HepG2 (cell line): Measurements from ENCODE around the gene VPREB3. TPM values are rescaled to one million over a fixed set of nuclear protein-coding genes. Genes with fewer than 3 reads are reported as not detected.

Source experiments
- ARID2 ChIP-seq: sonication (generic); formaldehyde crosslinking; IDR thresholded peaks from 2 replicates; pipeline ENCODE4 v1.8.1; 2022; ENCODE audit warnings: mild to moderate bottlenecking, missing genetic modification reagents, borderline replicate concordance
- HMGA1 ChIP-seq: sonication (generic); formaldehyde crosslinking; conservative IDR thresholded peaks from 2 replicates; pipeline ENCODE4 v1.4.0; 2020; ENCODE audit warnings: missing genetic modification reagents
- IRF2 ChIP-seq: IDR thresholded peaks from 2 replicates; pipeline ENCODE4 v1.6.1; 2018; ENCODE audit warnings: missing genetic modification reagents, missing compliant biosample characterization
- KDM1A ChIP-seq: IDR thresholded peaks from 2 replicates; pipeline ENCODE4 v1.6.1; 2016; ENCODE audit warnings: missing compliant biosample characterization
- KLF6 ChIP-seq: IDR thresholded peaks from 2 replicates; pipeline ENCODE4 v1.8.0; 2016; ENCODE audit warnings: missing biosample characterization, missing genetic modification reagents
- NAIF1 ChIP-seq: sonication (generic); formaldehyde crosslinking; IDR thresholded peaks from 2 replicates; pipeline ENCODE4 v1.5.0; 2020; ENCODE audit warnings: mild to moderate bottlenecking, missing genetic modification reagents, borderline replicate concordance
- NCOR1 ChIP-seq: fragments of 200-600 bp; sonication (generic); IDR thresholded peaks from 2 replicates; pipeline ENCODE4 v1.7.0; 2017; ENCODE audit warnings: antibody characterized with exemption, low read length, borderline replicate concordance
- NRL ChIP-seq: sonication (generic); formaldehyde crosslinking; IDR thresholded peaks from 2 replicates; pipeline ENCODE4 v1.5.0; 2020; ENCODE audit warnings: missing genetic modification reagents, mild to moderate bottlenecking, moderate library complexity, borderline replicate concordance
- POLR2AphosphoS5 ChIP-seq: IDR thresholded peaks from 2 replicates; pipeline ENCODE4 v1.6.1; 2012; ENCODE audit warnings: low read depth, low read length
- RCOR2 ChIP-seq: IDR thresholded peaks from 2 replicates; pipeline ENCODE4 v1.6.1; 2016; ENCODE audit warnings: missing biosample characterization, missing genetic modification reagents
- ZFP41 ChIP-seq: sonication (generic); formaldehyde crosslinking; IDR thresholded peaks from 2 replicates; pipeline ENCODE4 v1.4.0; 2020; ENCODE audit warnings: mild to moderate bottlenecking, missing genetic modification reagents, borderline replicate concordance
- ZFX ChIP-seq: sonication (generic); formaldehyde crosslinking; IDR thresholded peaks from 2 replicates; pipeline ENCODE4 v1.4.0; 2020; ENCODE audit warnings: mild to moderate bottlenecking, low read depth, missing genetic modification reagents, moderate library complexity
- ZNF251 ChIP-seq: sonication (generic); formaldehyde crosslinking; IDR thresholded peaks from 2 replicates; pipeline ENCODE4 v1.9.0; 2021; ENCODE audit warnings: mild to moderate bottlenecking, missing genetic modification reagents
- ZNF317 ChIP-seq: sonication (generic); formaldehyde crosslinking; IDR thresholded peaks from 2 replicates; pipeline ENCODE4 v1.5.0; 2020; ENCODE audit warnings: mild to moderate bottlenecking, missing genetic modification reagents
- ZNF468 ChIP-seq: sonication (generic); formaldehyde crosslinking; IDR thresholded peaks from 2 replicates; pipeline ENCODE4 v1.8.0; 2022; ENCODE audit warnings: mild to moderate bottlenecking, moderate library complexity, missing genetic modification reagents
- polyA plus RNA-seq, 8 experiments: library from polyadenylated mRNA; depleted of rRNA in 3 of 8; stranded (reverse) in 7 of 8; unstranded in 1 of 8; fragments of >200 nt; fragmentation: Illumina TruSeq in 4 of 8; extraction: Trizol in 4 of 8; gene quantifications; 2 replicates each; pipeline versions ENCODE4 v1.2.1 to v1.2.3, GENCODE V29; 2011 to 2016; ENCODE audit warnings: low read depth in 4 of 8, missing spikeins in 1 of 8, mixed read lengths in 1 of 8; ENCODE audit not compliant: insufficient read depth in 1 of 8
- total RNA-seq, 5 experiments: library from RNA; depleted of rRNA; stranded (reverse); fragments of >200 nt; fragmentation: Illumina TruSeq; extraction: Trizol; gene quantifications; 2 replicates each; pipeline ENCODE4 v1.2.3, GENCODE V29; 2016; ENCODE audit warnings: low read depth in 1 of 5
- TF ChIP-seq, protein P1 (sequence below): sonication (generic); formaldehyde crosslinking; IDR thresholded peaks from 2 replicates; pipeline ENCODE4 v1.5.1; 2020; ENCODE audit warnings: mild to moderate bottlenecking, missing genetic modification reagents, moderate library complexity
- TF ChIP-seq, protein P2 (sequence below): sonication (generic); formaldehyde crosslinking; conservative IDR thresholded peaks from 2 replicates; pipeline ENCODE4 v1.5.0; 2020; ENCODE audit warnings: missing genetic modification reagents
- TF ChIP-seq, protein P3 (sequence below): sonication (generic); formaldehyde crosslinking; IDR thresholded peaks from 2 replicates; pipeline ENCODE4 v1.4.0; 2020; ENCODE audit warnings: missing genetic modification reagents
- TF ChIP-seq, protein P4 (sequence below): IDR thresholded peaks from 2 replicates; pipeline ENCODE4 v1.4.0; 2020; ENCODE audit warnings: mild to moderate bottlenecking, missing genetic modification reagents

The VPREB3 gene
- total and polyA plus RNA-seq, 2 of the 13 experiments (the other 11 are each of a cell fraction or from before 2014, with no cell fraction given) = 0.22 TPM; not detected in 1

DNA sequence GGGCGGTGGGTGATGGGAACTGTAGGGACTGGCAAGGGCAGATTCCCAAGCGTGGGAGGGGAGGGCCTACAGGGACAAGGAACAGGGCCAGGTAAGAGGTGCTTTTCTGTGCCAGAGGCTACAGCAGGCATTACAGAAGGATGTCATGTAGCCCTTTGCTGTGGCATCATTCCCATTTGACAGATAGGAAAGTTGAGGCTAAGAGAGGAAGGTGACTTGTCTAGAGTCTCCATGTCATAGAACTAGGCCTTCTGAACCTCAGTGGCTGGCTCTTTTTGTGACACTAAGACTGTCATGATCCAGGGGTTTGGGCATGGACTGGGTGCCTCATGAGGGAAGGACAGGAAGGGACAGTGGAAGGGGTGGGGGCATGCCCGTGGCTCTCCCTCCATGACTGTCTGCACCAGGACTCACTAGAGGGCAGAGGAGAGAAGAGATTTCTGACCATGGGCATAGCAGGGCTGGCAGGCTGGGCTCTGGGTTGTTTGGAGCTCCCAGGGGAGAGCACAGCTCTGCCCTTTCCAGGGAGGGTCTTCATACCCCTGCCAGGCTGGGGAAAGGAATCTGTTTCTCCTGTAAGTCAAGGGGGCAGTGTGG, 21.7 kb upstream of the VPREB3 start (continued):
- TF ChIP-seq, protein P1, sequence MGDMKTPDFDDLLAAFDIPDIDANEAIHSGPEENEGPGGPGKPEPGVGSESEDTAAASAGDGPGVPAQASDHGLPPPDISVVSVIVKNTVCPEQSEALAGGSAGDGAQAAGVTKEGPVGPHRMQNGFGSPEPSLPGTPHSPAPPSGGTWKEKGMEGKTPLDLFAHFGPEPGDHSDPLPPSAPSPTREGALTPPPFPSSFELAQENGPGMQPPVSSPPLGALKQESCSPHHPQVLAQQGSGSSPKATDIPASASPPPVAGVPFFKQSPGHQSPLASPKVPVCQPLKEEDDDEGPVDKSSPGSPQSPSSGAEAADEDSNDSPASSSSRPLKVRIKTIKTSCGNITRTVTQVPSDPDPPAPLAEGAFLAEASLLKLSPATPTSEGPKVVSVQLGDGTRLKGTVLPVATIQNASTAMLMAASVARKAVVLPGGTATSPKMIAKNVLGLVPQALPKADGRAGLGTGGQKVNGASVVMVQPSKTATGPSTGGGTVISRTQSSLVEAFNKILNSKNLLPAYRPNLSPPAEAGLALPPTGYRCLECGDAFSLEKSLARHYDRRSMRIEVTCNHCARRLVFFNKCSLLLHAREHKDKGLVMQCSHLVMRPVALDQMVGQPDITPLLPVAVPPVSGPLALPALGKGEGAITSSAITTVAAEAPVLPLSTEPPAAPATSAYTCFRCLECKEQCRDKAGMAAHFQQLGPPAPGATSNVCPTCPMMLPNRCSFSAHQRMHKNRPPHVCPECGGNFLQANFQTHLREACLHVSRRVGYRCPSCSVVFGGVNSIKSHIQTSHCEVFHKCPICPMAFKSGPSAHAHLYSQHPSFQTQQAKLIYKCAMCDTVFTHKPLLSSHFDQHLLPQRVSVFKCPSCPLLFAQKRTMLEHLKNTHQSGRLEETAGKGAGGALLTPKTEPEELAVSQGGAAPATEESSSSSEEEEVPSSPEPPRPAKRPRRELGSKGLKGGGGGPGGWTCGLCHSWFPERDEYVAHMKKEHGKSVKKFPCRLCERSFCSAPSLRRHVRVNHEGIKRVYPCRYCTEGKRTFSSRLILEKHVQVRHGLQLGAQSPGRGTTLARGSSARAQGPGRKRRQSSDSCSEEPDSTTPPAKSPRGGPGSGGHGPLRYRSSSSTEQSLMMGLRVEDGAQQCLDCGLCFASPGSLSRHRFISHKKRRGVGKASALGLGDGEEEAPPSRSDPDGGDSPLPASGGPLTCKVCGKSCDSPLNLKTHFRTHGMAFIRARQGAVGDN = peak; percentile 18; the same call in 1 of the 2 replicates
- TF ChIP-seq IRF2 (no peak), KLF6 (CRISPR knock-in tag) (no peak), POLR2AphosphoS5 (no peak), ZFP41 (CRISPR knock-in tag) (no peak), ZNF251 (no peak), ARID2 (CRISPR knock-in tag) (no peak), NRL (CRISPR knock-in tag) (no peak), ZNF468 (CRISPR knock-in tag) (no peak), HMGA1 (no peak), ZNF317 (CRISPR knock-in tag) (0 out of 2 replicates have a peak, but pooled peaks have one; percentile 29), NAIF1 (no peak), KDM1A (peak; percentile 94), ZFX (CRISPR knock-in tag) (peak; percentile 16; the same call in 1 of the 2 replicates), RCOR2 (0 out of 2 replicates have a peak, but pooled peaks have one; percentile 35), NCOR1 (no peak)
- TF ChIP-seq, protein P2, sequence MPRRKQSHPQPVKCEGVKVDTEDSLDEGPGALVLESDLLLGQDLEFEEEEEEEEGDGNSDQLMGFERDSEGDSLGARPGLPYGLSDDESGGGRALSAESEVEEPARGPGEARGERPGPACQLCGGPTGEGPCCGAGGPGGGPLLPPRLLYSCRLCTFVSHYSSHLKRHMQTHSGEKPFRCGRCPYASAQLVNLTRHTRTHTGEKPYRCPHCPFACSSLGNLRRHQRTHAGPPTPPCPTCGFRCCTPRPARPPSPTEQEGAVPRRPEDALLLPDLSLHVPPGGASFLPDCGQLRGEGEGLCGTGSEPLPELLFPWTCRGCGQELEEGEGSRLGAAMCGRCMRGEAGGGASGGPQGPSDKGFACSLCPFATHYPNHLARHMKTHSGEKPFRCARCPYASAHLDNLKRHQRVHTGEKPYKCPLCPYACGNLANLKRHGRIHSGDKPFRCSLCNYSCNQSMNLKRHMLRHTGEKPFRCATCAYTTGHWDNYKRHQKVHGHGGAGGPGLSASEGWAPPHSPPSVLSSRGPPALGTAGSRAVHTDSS (CRISPR knock-in tag) = no peak
- TF ChIP-seq, protein P3, sequence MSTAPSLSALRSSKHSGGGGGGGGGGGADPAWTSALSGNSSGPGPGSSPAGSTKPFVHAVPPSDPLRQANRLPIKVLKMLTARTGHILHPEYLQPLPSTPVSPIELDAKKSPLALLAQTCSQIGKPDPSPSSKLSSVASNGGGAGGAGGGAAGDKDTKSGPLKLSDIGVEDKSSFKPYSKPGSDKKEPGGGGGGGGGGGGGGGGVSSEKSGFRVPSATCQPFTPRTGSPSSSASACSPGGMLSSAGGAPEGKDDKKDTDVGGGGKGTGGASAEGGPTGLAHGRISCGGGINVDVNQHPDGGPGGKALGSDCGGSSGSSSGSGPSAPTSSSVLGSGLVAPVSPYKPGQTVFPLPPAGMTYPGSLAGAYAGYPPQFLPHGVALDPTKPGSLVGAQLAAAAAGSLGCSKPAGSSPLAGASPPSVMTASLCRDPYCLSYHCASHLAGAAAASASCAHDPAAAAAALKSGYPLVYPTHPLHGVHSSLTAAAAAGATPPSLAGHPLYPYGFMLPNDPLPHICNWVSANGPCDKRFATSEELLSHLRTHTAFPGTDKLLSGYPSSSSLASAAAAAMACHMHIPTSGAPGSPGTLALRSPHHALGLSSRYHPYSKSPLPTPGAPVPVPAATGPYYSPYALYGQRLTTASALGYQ = no peak
- TF ChIP-seq, protein P4, sequence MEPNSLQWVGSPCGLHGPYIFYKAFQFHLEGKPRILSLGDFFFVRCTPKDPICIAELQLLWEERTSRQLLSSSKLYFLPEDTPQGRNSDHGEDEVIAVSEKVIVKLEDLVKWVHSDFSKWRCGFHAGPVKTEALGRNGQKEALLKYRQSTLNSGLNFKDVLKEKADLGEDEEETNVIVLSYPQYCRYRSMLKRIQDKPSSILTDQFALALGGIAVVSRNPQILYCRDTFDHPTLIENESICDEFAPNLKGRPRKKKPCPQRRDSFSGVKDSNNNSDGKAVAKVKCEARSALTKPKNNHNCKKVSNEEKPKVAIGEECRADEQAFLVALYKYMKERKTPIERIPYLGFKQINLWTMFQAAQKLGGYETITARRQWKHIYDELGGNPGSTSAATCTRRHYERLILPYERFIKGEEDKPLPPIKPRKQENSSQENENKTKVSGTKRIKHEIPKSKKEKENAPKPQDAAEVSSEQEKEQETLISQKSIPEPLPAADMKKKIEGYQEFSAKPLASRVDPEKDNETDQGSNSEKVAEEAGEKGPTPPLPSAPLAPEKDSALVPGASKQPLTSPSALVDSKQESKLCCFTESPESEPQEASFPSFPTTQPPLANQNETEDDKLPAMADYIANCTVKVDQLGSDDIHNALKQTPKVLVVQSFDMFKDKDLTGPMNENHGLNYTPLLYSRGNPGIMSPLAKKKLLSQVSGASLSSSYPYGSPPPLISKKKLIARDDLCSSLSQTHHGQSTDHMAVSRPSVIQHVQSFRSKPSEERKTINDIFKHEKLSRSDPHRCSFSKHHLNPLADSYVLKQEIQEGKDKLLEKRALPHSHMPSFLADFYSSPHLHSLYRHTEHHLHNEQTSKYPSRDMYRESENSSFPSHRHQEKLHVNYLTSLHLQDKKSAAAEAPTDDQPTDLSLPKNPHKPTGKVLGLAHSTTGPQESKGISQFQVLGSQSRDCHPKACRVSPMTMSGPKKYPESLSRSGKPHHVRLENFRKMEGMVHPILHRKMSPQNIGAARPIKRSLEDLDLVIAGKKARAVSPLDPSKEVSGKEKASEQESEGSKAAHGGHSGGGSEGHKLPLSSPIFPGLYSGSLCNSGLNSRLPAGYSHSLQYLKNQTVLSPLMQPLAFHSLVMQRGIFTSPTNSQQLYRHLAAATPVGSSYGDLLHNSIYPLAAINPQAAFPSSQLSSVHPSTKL (CRISPR knock-in tag) = no peak
